Smooth muscle cell (in vitro differentiated cells): ENCODE results near the gene PAX5. TPM values are rescaled to one million over a fixed set of nuclear protein-coding genes. Genes with fewer than 3 reads are reported as not detected.

Source experiments
- DNase-seq: peaks from one replicate; lab custom pipeline; 2025; ENCODE audit not compliant: unreplicated experiment; lab: John Stamatoyannopoulos, UW
- H2AFZ ChIP-seq: fragments of 200-600 bp; sonication (generic); 2 replicates; pipeline ENCODE4 v1.6.0; 2016; ENCODE audit warnings: antibody characterized with exemption, low read depth, mild to moderate bottlenecking
- H3F3A ChIP-seq: fragments of 200-600 bp; sonication (generic); 2 replicates; pipeline ENCODE4 v1.6.0; 2017; ENCODE audit warnings: antibody characterized with exemption, low read depth
- H3K27ac ChIP-seq: fragments of 200-600 bp; sonication (generic); 2 replicates; pipeline ENCODE4 v1.5.1; 2016; ENCODE audit warnings: low read depth, mild to moderate bottlenecking
- H3K27me3 ChIP-seq: fragments of 200-600 bp; sonication (generic); 2 replicates; pipeline ENCODE4 v1.6.1; 2016; ENCODE audit warnings: low read depth, mild to moderate bottlenecking
- H3K36me3 ChIP-seq: fragments of 200-600 bp; sonication (generic); 2 replicates; pipeline ENCODE4 v1.5.1; 2016; ENCODE audit warnings: low read depth
- H3K4me1 ChIP-seq: fragments of 200-600 bp; sonication (generic); 2 replicates; pipeline ENCODE4 v1.5.1; 2016; ENCODE audit warnings: low read depth
- H3K4me2 ChIP-seq: fragments of 200-600 bp; sonication (generic); 2 replicates; pipeline ENCODE4 v1.6.0; 2016; ENCODE audit warnings: mild to moderate bottlenecking
- H3K4me3 ChIP-seq: fragments of 200-600 bp; sonication (generic); 2 replicates; pipeline ENCODE4 v1.5.1; 2016; ENCODE audit warnings: mild to moderate bottlenecking
- H3K79me2 ChIP-seq: fragments of 200-600 bp; sonication (generic); 2 replicates; pipeline ENCODE4 v1.6.0; 2016; ENCODE audit warnings: low read depth, mild to moderate bottlenecking
- H3K9ac ChIP-seq: fragments of 200-600 bp; sonication (generic); 2 replicates; pipeline ENCODE4 v1.6.0; 2016; ENCODE audit warnings: low read depth
- H3K9me3 ChIP-seq: fragments of 200-600 bp; sonication (generic); replicated peaks from 2 replicates; pipeline ENCODE4 v1.5.1; 2016; ENCODE audit warnings: low read depth
- H4K20me1 ChIP-seq: fragments of 200-600 bp; sonication (generic); 2 replicates; pipeline ENCODE4 v1.6.0; 2016; ENCODE audit warnings: low read depth
- CTCF ChIP-seq: fragments of 200-600 bp; sonication (generic); IDR thresholded peaks from 2 replicates; pipeline ENCODE4 v1.5.1; 2017; ENCODE audit warnings: borderline replicate concordance, mild to moderate bottlenecking, antibody characterized with exemption; ENCODE audit not compliant: insufficient read depth, poor library complexity, severe bottlenecking
- WGBS: methylation state at CpG from one replicate; pipeline ENCODE4 v1.1.7; 2016; ENCODE audit warnings: low lambda C conversion rate; 5-methylcytosine and 5-hydroxymethylcytosine counted together
- polyA plus RNA-seq: library from polyadenylated mRNA; unstranded; fragments of >200 nt; fragmentation: Nextera tagmentation; extraction: Ambion mirVana; gene quantifications from 2 replicates; pipeline ENCODE4 v1.2.1, GENCODE V29; 2016
- total RNA-seq: library from RNA; depleted of rRNA; stranded (reverse); fragments of >200 nt; gene quantifications from 2 replicates; pipeline ENCODE4 v1.2.3, GENCODE V29; 2014

PAX5 gene
- total and polyA plus RNA-seq, 2 experiments from 2014 or later, result 0.09 TPM; not detected in 1

GRCh38 chr9:36935332-36935731 is 98.7 kb downstream of the PAX5 start:
- TF ChIP-seq CTCF, result no peak
- WGBS, result 97% methylated on average over 4 of the region's 4 CpGs
- no peak overlapping the region for H3K27ac ChIP-seq
- no peak for DNase-seq
- no peak overlapping the region for H2AFZ ChIP-seq
- no peak overlapping the region for H3K4me3 ChIP-seq
- H4K20me1 ChIP-seq, result no peaks in the 10 kb centered on the region
- H3K27me3 ChIP-seq, result peaks cover 45% of the 10 kb centered on the region
- no peaks in the 10 kb centered on the region for H3K9me3 ChIP-seq
- no peaks in the 10 kb centered on the region for H3K4me1 ChIP-seq
- H3K4me2 ChIP-seq, result no peak overlapping the region
- no peak overlapping the region for H3K9ac ChIP-seq
- no peaks in the 10 kb centered on the region for H3K79me2 ChIP-seq
- H3K36me3 ChIP-seq, result no peaks in the 10 kb centered on the region
- H3F3A ChIP-seq, result no peaks in the 10 kb centered on the region

- Histone ChIP-seq H3K27me3 (peaks cover 44% of the 10 kb centered on the region), H3K9ac (no peak overlapping the region), H2AFZ (no peak overlapping the region), H3K4me2 (no peak overlapping the region), H3K4me1 (no peaks in the 10 kb centered on the region), H3K4me3 (no peak overlapping the region), H3F3A (no peaks in the 10 kb centered on the region), H3K79me2 (no peaks in the 10 kb centered on the region), H3K9me3 (no peaks in the 10 kb centered on the region), H3K27ac (no peak overlapping the region), H4K20me1 (no peaks in the 10 kb centered on the region), H3K36me3 (no peaks in the 10 kb centered on the region)
- no peak for DNase-seq
- TF ChIP-seq CTCF, result no peak
- 91% methylated on average over 5 of the region's 5 CpGs for WGBS
Measured at GRCh38 chr9:36934478-36935065, 99.5 kb downstream of the PAX5 start.

- H3K4me2 ChIP-seq, result no peak overlapping the region
- no peaks in the 10 kb centered on the region for H3F3A ChIP-seq
- DNase-seq, result no peak
- no peak overlapping the region for H2AFZ ChIP-seq
- H3K27me3 ChIP-seq, result peaks cover 38% of the 10 kb centered on the region
- no peaks in the 10 kb centered on the region for H3K4me1 ChIP-seq
- H3K36me3 ChIP-seq, result no peaks in the 10 kb centered on the region
- no peaks in the 10 kb centered on the region for H3K79me2 ChIP-seq
- H3K9me3 ChIP-seq, result no peaks in the 10 kb centered on the region
- TF ChIP-seq CTCF, result no peak
- no peaks in the 10 kb centered on the region for H4K20me1 ChIP-seq
- H3K4me3 ChIP-seq, result no peak overlapping the region
- 77% methylated on average over 6 of the region's 6 CpGs for WGBS
- no peak overlapping the region for H3K27ac ChIP-seq
- H3K9ac ChIP-seq, result no peak overlapping the region
Measured at GRCh38 chr9:36933676-36934215, 100.3 kb downstream of the PAX5 start.

- Histone ChIP-seq H3F3A (no peaks in the 10 kb centered on the region), H3K79me2 (no peaks in the 10 kb centered on the region), H3K4me2 (no peak overlapping the region), H3K4me1 (no peaks in the 10 kb centered on the region), H3K9me3 (no peaks in the 10 kb centered on the region), H4K20me1 (no peaks in the 10 kb centered on the region), H3K9ac (no peak overlapping the region), H3K27me3 (peaks cover 26% of the 10 kb centered on the region), H2AFZ (no peak overlapping the region), H3K4me3 (no peak overlapping the region), H3K36me3 (no peaks in the 10 kb centered on the region), H3K27ac (no peak overlapping the region)
- DNase-seq, result no peak
- TF ChIP-seq CTCF, result no peak
- WGBS, result 47% methylated on average over 2 of the region's 2 CpGs
Measured at GRCh38 chr9:36932198-36932597, 101.9 kb downstream of the PAX5 start.
